Osteocyte (in vitro differentiated cells): ENCODE measurements around the gene KCNIP3. TPM values are rescaled to one million over a fixed set of nuclear protein-coding genes. Genes with fewer than 3 reads are reported as not detected.

Source experiments
- DNase-seq: peaks from one replicate; pipeline ENCODE4 v3.0.0; 2021; ENCODE audit warnings: mixed read lengths; ENCODE audit not compliant: unreplicated experiment; ENCODE audit errors: extremely low spot score
- H3K27ac Mint-ChIP-seq: one replicate; pipeline ENCODE4 v1.8.0; 2021; ENCODE audit warnings: mild to moderate bottlenecking, mixed read lengths; ENCODE audit not compliant: unreplicated experiment
- H3K27me3 Mint-ChIP-seq: one replicate; pipeline ENCODE4 v1.8.0; 2021; ENCODE audit warnings: mixed read lengths; ENCODE audit not compliant: unreplicated experiment
- H3K36me3 Mint-ChIP-seq: one replicate; pipeline ENCODE4 v1.8.0; 2021; ENCODE audit warnings: mixed read lengths; ENCODE audit not compliant: unreplicated experiment
- H3K4me1 Mint-ChIP-seq: one replicate; pipeline ENCODE4 v1.8.0; 2021; ENCODE audit warnings: mixed read lengths; ENCODE audit not compliant: unreplicated experiment
- H3K4me3 Mint-ChIP-seq: one replicate; pipeline ENCODE4 v1.8.0; 2021; ENCODE audit warnings: mild to moderate bottlenecking, moderate library complexity, mixed read lengths; ENCODE audit not compliant: unreplicated experiment
- H3K9me3 Mint-ChIP-seq: one replicate; pipeline ENCODE4 v1.8.0; 2021; ENCODE audit warnings: mixed read lengths; ENCODE audit not compliant: unreplicated experiment
- CTCF ChIP-seq: fragments of 200-600 bp; sonication (generic); IDR thresholded peaks from 2 replicates; pipeline ENCODE4 v1.5.0; 2021; ENCODE audit warnings: antibody characterized with exemption, mild to moderate bottlenecking, moderate library complexity
- total RNA-seq: library from RNA; stranded (reverse); gene quantifications from 2 replicates; pipeline ENCODE4 v1.2.1, GENCODE V29; 2021

KCNIP3 gene
- total RNA-seq, 1 donor from 2014 or later: 1.4 TPM

- H3K9me3 Mint-ChIP-seq: no peaks in the 10 kb centered on the region
- no peaks in the 10 kb centered on the region for H3K36me3 Mint-ChIP-seq
- peak overlapping the region; percentile 42 for H3K4me3 Mint-ChIP-seq
- no peak for TF ChIP-seq CTCF
- peaks cover 10% of the 10 kb centered on the region for H3K27me3 Mint-ChIP-seq
- H3K27ac Mint-ChIP-seq: no peak overlapping the region
- DNase-seq: peak; percentile 75
- H3K4me1 Mint-ChIP-seq: peaks cover 2% of the 10 kb centered on the region
These were observed 50.8 kb downstream of the KCNIP3 start for GRCh38 chr2:95347681-95348608.

GRCh38 chr2:95348609-95349567, 51.7 kb downstream of the KCNIP3 start:
- Mint-ChIP-seq H3K27ac (no peak overlapping the region), H3K4me1 (peaks cover 2% of the 10 kb centered on the region), H3K4me3 (no peak overlapping the region), H3K27me3 (peaks cover 6% of the 10 kb centered on the region), H3K36me3 (no peaks in the 10 kb centered on the region), H3K9me3 (no peaks in the 10 kb centered on the region)
- peak; percentile 66 for DNase-seq
- no peak for TF ChIP-seq CTCF

GRCh38 chr2:95349568-95350322, 52.6 kb downstream of the KCNIP3 start:
- Mint-ChIP-seq H3K4me1 (peaks cover 2% of the 10 kb centered on the region), H3K9me3 (no peaks in the 10 kb centered on the region), H3K27me3 (peaks cover 6% of the 10 kb centered on the region), H3K36me3 (no peaks in the 10 kb centered on the region), H3K27ac (no peak overlapping the region), H3K4me3 (no peak overlapping the region)
- TF ChIP-seq CTCF: no peak
- DNase-seq: peak; percentile 80

GRCh38 chr2:95350368-95350767, 53.2 kb downstream of the KCNIP3 start:
- peak; percentile 56 for DNase-seq
- TF ChIP-seq CTCF: no peak
- Mint-ChIP-seq H3K9me3 (no peaks in the 10 kb centered on the region), H3K4me3 (no peak overlapping the region), H3K36me3 (no peaks in the 10 kb centered on the region), H3K4me1 (peaks cover 2% of the 10 kb centered on the region), H3K27ac (no peak overlapping the region), H3K27me3 (peaks cover 6% of the 10 kb centered on the region)
